Body of pancreas (tissue), 4 donors: ENCODE data around the gene CS. TPM values are rescaled to one million over a fixed set of nuclear protein-coding genes. Genes with fewer than 3 reads are reported as not detected.

ENCODE experiments used
- ATAC-seq: fragments of 150-250 bp; one replicate; pipeline ENCODE4 v1.9.1; 2016
- DNase-seq, 4 donors: peaks; one replicate each; pipeline ENCODE4 v3.0.0-alpha.2; 2019
- H3K27ac ChIP-seq, 4 donors: fragments of 200-600 bp; sonication (generic); 1 replicate in 3 of 4; 2 replicates in 1 of 4; pipeline versions ENCODE4 v1.5.1 to v1.6.1; 2016 to 2019; ENCODE audit warnings: mild to moderate bottlenecking in 1 of 4, mixed read lengths in 1 of 4, moderate library complexity in 1 of 4
- H3K27me3 ChIP-seq, 2 donors: fragments of 200-600 bp; sonication (generic); one replicate each; pipeline ENCODE4 v1.6.0; 2016; ENCODE audit warnings: mild to moderate bottlenecking in 1 of 2
- H3K36me3 ChIP-seq, 2 donors: fragments of 200-600 bp; sonication (generic); replicated peaks in 1 of 2; 2 replicates each; pipeline ENCODE4 v1.5.1; 2016; ENCODE audit warnings: low read depth in 2 of 2; ENCODE audit not compliant: insufficient read depth in 1 of 2
- H3K4me1 ChIP-seq: fragments of 200-600 bp; sonication (generic); one replicate; pipeline ENCODE4 v1.6.0; 2016
- H3K4me3 ChIP-seq, 2 donors: fragments of 200-600 bp; sonication (generic); 1 replicate in 1 of 2; 2 replicates in 1 of 2; pipeline ENCODE4 v1.5.1; 2016 to 2019
- H3K9me3 ChIP-seq, 3 donors: fragments of 200-600 bp; sonication (generic); 1 replicate in 2 of 3; 2 replicates in 1 of 3; pipeline ENCODE4 v1.5.1; 2016
- POLR2A ChIP-seq, 3 donors: fragments of 450-650 bp; IDR thresholded peaks; one replicate each; pipeline ENCODE4 v1.6.1; 2016; ENCODE audit warnings: antibody characterized with exemption in 3 of 3, mild to moderate bottlenecking in 2 of 3
- WGBS, 2 donors: methylation state at CpG; one replicate each; pipeline ENCODE4 v1.1.5; 2017; 5-methylcytosine and 5-hydroxymethylcytosine counted together
- intact Hi-C: fragments of 100-400 bp; cut with DNase I; formaldehyde crosslinking; loops from one replicate; pipeline ENCODE4 v1.15.1; 2023
- total RNA-seq, 2 donors: library from RNA; depleted of rRNA; stranded (reverse); fragments of >200 nt; gene quantifications; one replicate each; pipeline ENCODE4 v1.1.0, GENCODE V29; 2016
- TF ChIP-seq, protein P1 (sequence below), 7 experiments: fragments of 450-650 bp in 4 of 7; fragments of 200-600 bp in 3 of 7; sonication (generic) in 3 of 7; IDR thresholded peaks; one replicate each; pipeline ENCODE4 v1.5.1; 2016 to 2019; ENCODE audit warnings: antibody characterized with exemption in 7 of 7

Gene CS
- total RNA-seq, 2 donors from 2014 or later: 66.2 to 88.0 TPM

DNA sequence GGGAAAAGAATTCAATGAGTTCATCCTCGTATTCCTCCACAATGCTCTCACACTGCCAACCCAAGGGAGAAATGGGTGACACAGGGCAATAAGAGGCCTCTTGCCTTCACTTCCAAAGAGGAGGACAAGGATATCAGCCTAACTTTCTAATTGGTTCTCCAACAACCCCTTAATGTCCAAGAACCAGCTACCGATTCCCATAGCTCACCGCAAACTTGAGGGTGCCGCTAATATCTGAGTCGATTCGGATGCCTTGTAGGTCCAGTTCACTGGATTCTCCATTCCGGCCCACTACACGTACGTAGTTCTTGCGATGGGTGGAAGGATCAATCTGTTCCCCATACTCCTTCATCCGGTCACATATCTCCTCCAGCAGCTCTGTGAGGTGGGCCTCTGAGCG, 10.9 kb upstream of the CS start:
- Histone ChIP-seq H3K4me1 (peaks cover 13% of the 10 kb centered on the region), H3K27ac (no peak overlapping the region), H3K27me3 (no peaks in the 10 kb centered on the region), H3K36me3 (peaks cover 0 to 14% of the 10 kb centered on the region in 2 donors), H3K4me3 (no peak overlapping the region), H3K9me3 (no peaks in the 10 kb centered on the region)
- 93 to 94% methylated on average over 12 of the region's 12 CpGs for WGBS, 2 donors
- DNase-seq (no peak), ATAC-seq (no peak)
- intact Hi-C loops: loop anchor here (10.0 kb wide), 1 partner anchor 144 kb away; the partner anchor contains the start of gene MIP
- no peak for TF ChIP-seq POLR2A (IDR thresholded peaks at IDR 0.05)
- TF ChIP-seq, protein P1, sequence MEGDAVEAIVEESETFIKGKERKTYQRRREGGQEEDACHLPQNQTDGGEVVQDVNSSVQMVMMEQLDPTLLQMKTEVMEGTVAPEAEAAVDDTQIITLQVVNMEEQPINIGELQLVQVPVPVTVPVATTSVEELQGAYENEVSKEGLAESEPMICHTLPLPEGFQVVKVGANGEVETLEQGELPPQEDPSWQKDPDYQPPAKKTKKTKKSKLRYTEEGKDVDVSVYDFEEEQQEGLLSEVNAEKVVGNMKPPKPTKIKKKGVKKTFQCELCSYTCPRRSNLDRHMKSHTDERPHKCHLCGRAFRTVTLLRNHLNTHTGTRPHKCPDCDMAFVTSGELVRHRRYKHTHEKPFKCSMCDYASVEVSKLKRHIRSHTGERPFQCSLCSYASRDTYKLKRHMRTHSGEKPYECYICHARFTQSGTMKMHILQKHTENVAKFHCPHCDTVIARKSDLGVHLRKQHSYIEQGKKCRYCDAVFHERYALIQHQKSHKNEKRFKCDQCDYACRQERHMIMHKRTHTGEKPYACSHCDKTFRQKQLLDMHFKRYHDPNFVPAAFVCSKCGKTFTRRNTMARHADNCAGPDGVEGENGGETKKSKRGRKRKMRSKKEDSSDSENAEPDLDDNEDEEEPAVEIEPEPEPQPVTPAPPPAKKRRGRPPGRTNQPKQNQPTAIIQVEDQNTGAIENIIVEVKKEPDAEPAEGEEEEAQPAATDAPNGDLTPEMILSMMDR (IDR thresholded peaks at IDR 0.05): no peak

DNA sequence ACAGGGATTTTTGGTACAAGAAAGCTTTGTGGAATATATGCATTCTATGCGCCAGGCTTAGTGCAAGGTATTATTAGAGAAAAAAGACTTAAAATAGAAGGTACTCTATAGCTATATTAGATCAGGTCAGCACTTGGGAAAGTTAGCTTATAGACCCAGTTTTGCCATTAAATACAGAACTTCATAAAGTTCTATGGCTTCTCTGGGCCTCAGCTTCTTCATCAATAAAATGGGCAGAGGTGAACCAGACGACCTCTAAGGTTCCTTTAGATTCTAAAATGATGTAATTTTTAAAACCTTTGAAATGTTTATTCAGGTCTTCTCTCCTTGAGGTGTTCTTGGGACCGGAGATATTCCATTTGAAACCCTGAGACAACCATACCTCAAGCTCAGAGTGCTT, 8.6 kb upstream of the CS start:
- H3K9me3 ChIP-seq: no peaks in the 10 kb centered on the region
- no peaks in the 10 kb centered on the region for H3K27me3 ChIP-seq
- WGBS, 2 donors: 85 to 93% methylated on average over 3 of the region's 3 CpGs
- no peak overlapping the region for H3K27ac ChIP-seq
- TF ChIP-seq, protein P1 (IDR thresholded peaks at IDR 0.05): no peak
- DNase-seq: no peak
- no peaks in the 10 kb centered on the region for H3K4me1 ChIP-seq
- intact Hi-C loops: no loop called here
- H3K36me3 ChIP-seq: peaks cover 0 to 12% of the 10 kb centered on the region in 2 donors
- H3K4me3 ChIP-seq: no peak overlapping the region
- ATAC-seq: no peak

DNA sequence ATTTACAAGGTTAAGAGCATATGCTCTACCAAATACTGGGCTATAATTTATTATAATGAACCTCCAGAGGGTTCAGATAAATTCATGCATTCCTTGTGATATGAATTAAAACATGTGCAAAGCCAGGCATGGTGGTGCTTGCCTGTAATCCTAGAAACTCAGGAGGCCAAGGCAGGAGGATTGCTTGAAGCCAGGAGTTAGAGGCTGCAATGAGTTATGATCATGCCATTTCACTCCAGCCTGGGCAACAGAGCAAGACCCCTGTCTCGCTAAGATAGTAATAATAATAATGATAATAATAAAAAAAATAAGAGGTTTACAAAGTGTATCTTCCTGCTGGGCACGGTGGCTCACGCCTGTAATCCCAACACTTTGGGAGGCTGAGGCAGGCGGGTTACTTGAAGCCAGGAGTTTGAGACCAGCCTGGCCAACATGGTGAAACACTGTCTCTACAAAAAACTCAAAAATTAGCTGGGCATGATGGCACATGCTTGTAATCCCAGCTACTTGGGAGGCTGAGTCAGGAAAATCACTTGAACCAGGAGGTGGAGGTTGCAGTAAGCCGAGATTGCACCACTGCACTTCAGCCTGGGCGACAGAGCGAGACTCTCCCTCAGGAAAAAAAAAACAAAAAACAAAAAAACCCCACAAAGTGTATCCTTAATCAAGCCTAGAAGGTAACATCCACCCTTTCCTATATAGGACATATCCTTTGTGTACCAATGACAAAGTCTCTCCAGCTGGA, 7.3 kb upstream of the CS start:
- TF ChIP-seq, protein P1 (IDR thresholded peaks at IDR 0.05): no peak
- TF ChIP-seq POLR2A (IDR thresholded peaks at IDR 0.05): no peak
- H3K36me3 ChIP-seq: peaks cover 0 to 12% of the 10 kb centered on the region in 2 donors
- H3K9me3 ChIP-seq: no peaks in the 10 kb centered on the region
- H3K4me3 ChIP-seq: no peak overlapping the region
- intact Hi-C loops: no loop called here
- WGBS, 2 donors: 94 to 97% methylated on average over 7 of the region's 7 CpGs
- H3K27ac ChIP-seq: no peak overlapping the region
- ATAC-seq (no peak), DNase-seq (no peak)
- no peaks in the 10 kb centered on the region for H3K4me1 ChIP-seq
- no peaks in the 10 kb centered on the region for H3K27me3 ChIP-seq

DNA sequence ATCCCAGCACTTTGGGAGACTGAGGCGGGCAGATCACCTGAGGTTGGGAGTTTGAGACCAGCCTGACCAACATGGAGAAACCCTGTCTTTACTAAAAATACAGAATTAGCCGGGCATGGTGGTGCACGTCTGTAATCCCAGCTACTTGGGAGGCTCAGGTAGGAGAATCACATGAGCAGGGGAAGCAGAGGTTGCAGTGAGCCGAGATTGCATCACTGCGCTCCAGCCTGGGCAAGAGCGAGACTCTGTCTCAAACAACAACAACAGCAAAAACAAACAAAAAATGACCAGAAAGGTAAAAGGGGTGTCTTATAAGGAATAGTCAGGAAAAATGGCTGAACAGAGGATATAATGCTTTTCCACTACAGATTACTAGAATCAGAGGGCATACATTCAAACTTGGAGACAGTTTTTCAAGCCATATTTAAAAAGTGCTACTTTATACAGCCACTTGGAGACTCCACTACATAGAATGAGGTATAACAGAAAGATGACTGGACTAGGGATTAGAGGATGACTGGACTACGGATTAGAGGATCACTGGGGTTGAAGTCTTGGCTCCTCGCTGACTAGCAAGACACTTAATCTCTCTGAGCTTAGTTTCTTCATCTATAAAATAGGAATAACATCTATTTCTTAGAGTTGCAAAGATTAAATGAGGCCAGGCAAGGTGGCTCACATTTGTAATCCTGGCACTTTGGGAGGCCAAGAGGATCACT, 4.9 kb upstream of the CS start:
- DNase-seq: no peak
- Histone ChIP-seq H3K36me3 (peaks cover 0 to 7% of the 10 kb centered on the region in 2 donors), H3K27ac (no peak overlapping the region), H3K27me3 (no peaks in the 10 kb centered on the region), H3K4me1 (peaks cover 18% of the 10 kb centered on the region), H3K9me3 (no peaks in the 10 kb centered on the region), H3K4me3 (no peak overlapping the region)
- intact Hi-C loops: no loop called here
- no peak for ATAC-seq
- 88 to 96% methylated on average over 8 of the region's 8 CpGs for WGBS, 2 donors
- no peak for TF ChIP-seq POLR2A (IDR thresholded peaks at IDR 0.05)
- TF ChIP-seq, protein P1 (IDR thresholded peaks at IDR 0.05): no peak
